DOHH2 (cell line): ENCODE data around the gene LRP2.

Experiments used
- H3F3A ChIP-seq: fragments of 200-600 bp; sonication (generic), shearing (Covaris generic); 2 replicates; pipeline ENCODE4 v1.6.0; 2016; ENCODE audit warnings: antibody characterized with exemption, mild to moderate bottlenecking; ENCODE audit not compliant: control insufficient read depth, insufficient read depth
- H3K27ac ChIP-seq: fragments of 200-600 bp; sonication (generic); 2 replicates; pipeline ENCODE4 v1.5.1; 2014; ENCODE audit warnings: low read depth, mild to moderate bottlenecking, low read length, moderate library complexity
- H3K27me3 ChIP-seq: fragments of 200-600 bp; sonication (generic); 2 replicates; pipeline ENCODE4 v1.6.1; 2014; ENCODE audit warnings: mild to moderate bottlenecking, low read length, mixed read lengths; ENCODE audit not compliant: control insufficient read depth
- H3K36me3 ChIP-seq: fragments of 200-600 bp; sonication (generic); 2 replicates; pipeline ENCODE4 v1.6.1; 2014; ENCODE audit warnings: mild to moderate bottlenecking, low read length, moderate library complexity, mixed read lengths; ENCODE audit not compliant: control insufficient read depth
- H3K4me1 ChIP-seq: fragments of 200-600 bp; sonication (generic); 2 replicates; pipeline ENCODE4 v1.6.1; 2014; ENCODE audit warnings: mild to moderate bottlenecking, low read length, mixed read lengths; ENCODE audit not compliant: control insufficient read depth
- H3K4me2 ChIP-seq: fragments of 200-600 bp; sonication (generic); 2 replicates; pipeline ENCODE4 v1.6.0; 2014; ENCODE audit warnings: mild to moderate bottlenecking, low read length, moderate library complexity
- H3K4me3 ChIP-seq: fragments of 200-600 bp; sonication (generic); 2 replicates; pipeline ENCODE4 v1.5.1; 2014; ENCODE audit warnings: mild to moderate bottlenecking, low read length, mixed read lengths
- H3K79me2 ChIP-seq: fragments of 200-600 bp; sonication (generic); 2 replicates; pipeline ENCODE4 v1.6.1; 2014; ENCODE audit warnings: mild to moderate bottlenecking, low read length, mixed read lengths; ENCODE audit not compliant: control insufficient read depth
- H3K9me2 ChIP-seq: fragments of 200-600 bp; sonication (generic); replicated peaks from 2 replicates; pipeline ENCODE4 v1.6.1; 2014; ENCODE audit warnings: mild to moderate bottlenecking, low read length, mixed read lengths; ENCODE audit not compliant: control insufficient read depth
- H3K9me3 ChIP-seq: fragments of 200-600 bp; sonication (generic); 2 replicates; pipeline ENCODE4 v1.6.1; 2014; ENCODE audit warnings: antibody characterized with exemption, low read length, mixed read lengths; ENCODE audit not compliant: control insufficient read depth, insufficient read depth
- H4K20me1 ChIP-seq: fragments of 200-600 bp; sonication (generic); 2 replicates; pipeline ENCODE4 v1.6.0; 2014; ENCODE audit warnings: low read depth, mild to moderate bottlenecking, antibody characterized with exemption, low read length, moderate library complexity; ENCODE audit not compliant: control insufficient read depth, insufficient read depth
- CTCF ChIP-seq: fragments of 200-600 bp; sonication (generic); IDR thresholded peaks from one replicate; pipeline ENCODE4 v1.5.1; 2014; ENCODE audit warnings: antibody characterized with exemption, mild to moderate bottlenecking, low read depth, low read length; ENCODE audit not compliant: poor library complexity, severe bottlenecking
- EZH2phosphoT487 ChIP-seq: fragments of 200-600 bp; sonication (generic); IDR thresholded peaks from 2 replicates; pipeline ENCODE4 v1.6.1; 2017; ENCODE audit warnings: borderline replicate concordance, mild to moderate bottlenecking, antibody characterized with exemption, low read length, moderate library complexity, mixed read lengths

The LRP2 gene

DNA sequence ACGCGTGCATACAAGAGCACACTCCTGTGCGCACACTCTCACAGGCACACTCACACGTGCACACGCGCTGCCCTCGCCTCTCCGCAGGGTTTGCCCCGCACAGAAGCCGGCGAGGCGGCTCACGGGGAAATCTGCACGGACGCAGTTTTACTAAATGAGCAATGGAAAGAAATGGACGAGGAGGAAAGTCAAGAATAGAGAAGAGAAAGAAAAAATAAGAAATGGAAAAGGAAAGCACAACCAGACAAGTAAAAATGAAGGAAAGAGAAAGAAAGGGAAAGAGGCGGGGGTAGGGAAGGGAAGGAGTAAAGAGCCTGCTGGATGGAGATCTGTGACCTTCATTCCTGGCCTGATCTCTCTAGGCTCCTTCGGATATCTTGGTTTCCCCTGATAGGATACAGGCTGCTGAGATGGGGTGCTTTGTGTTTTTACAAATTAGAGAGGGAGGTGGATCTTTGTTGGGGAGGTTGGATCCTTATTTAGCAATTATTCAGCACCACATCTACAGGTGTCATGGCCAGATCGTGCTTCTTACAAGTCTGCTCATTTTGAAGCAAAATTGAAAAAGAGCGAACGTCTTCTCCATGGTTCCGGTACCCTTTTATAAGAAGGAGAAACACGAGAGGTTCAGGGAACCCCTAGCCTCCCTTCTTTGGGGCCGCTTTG lies 693 bp upstream of the LRP2 start:
- H3K4me3 ChIP-seq, result no peak overlapping the region
- TF ChIP-seq EZH2phosphoT487 (no peak), CTCF (no peak)
- no peak overlapping the region for H3K27ac ChIP-seq

GRCh38 chr2:169361706-169362117 lies 622 bp downstream of the LRP2 start:
- Histone ChIP-seq H3K4me1 (peaks cover 6% of the 10 kb centered on the region), H3K27me3 (peaks cover 45% of the 10 kb centered on the region), H3K4me3 (no peak overlapping the region), H3K36me3 (no peaks in the 10 kb centered on the region), H3F3A (no peaks in the 10 kb centered on the region), H3K9me2 (no peaks in the 10 kb centered on the region), H4K20me1 (no peaks in the 10 kb centered on the region), H3K79me2 (no peaks in the 10 kb centered on the region), H3K4me2 (no peak overlapping the region), H3K27ac (no peak overlapping the region), H3K9me3 (no peaks in the 10 kb centered on the region)
- TF ChIP-seq CTCF (no peak), EZH2phosphoT487 (no peak)

More for the DNA sequence above, 693 bp upstream of the LRP2 start:
- Histone ChIP-seq H3K9me3 (no peaks in the 10 kb centered on the region), H3K27me3 (peaks cover 45% of the 10 kb centered on the region), H3K4me1 (peaks cover 6% of the 10 kb centered on the region), H3K4me2 (no peak overlapping the region), H4K20me1 (no peaks in the 10 kb centered on the region), H3K79me2 (no peaks in the 10 kb centered on the region), H3K36me3 (no peaks in the 10 kb centered on the region), H3F3A (no peaks in the 10 kb centered on the region), H3K9me2 (no peaks in the 10 kb centered on the region)

DNA sequence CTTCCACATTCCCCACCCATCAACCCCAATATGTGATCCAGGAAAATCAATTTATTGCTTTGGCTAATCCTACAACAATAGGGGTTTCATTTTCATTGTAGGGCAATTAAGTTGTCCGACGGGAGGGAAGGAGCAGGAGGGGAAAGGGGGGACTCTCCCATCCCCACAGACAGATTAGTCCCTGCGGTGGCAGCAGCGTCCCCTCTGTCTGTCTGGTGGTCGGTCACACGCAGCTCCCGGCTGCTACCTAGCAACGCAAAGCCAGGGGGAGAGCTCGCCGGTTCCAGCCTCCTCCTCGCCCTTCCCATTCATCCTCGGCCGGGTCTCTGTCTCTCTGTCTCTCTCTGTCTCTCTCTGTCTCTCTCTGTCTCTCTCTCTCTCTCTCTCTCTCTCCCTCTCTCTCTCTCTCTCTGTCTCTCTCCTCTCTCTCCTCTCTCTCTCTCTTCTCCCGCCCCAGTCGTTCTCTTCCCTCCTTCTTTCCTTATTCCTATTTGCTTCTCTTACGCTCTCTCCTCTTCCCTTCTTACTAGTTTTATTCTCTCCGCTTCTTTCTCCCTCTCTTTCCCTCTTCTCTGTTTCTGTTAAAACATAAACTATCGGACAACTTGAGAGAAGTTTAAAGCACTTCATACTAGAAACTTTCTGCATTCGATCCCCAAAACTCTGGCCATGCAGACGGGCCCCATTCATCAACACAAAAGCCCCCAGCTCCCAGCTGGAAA lies 1.2 kb downstream of the LRP2 start:
- H3K9me3 ChIP-seq, result no peaks in the 10 kb centered on the region
- TF ChIP-seq EZH2phosphoT487 (no peak), CTCF (no peak)
- H3K4me2 ChIP-seq, result no peak overlapping the region
- peaks cover 48% of the 10 kb centered on the region for H3K27me3 ChIP-seq
- no peaks in the 10 kb centered on the region for H3F3A ChIP-seq
- no peak overlapping the region for H3K27ac ChIP-seq
- no peak overlapping the region for H3K4me3 ChIP-seq
- peaks cover 6% of the 10 kb centered on the region for H3K4me1 ChIP-seq
- H3K9me2 ChIP-seq, result no peaks in the 10 kb centered on the region
- no peaks in the 10 kb centered on the region for H3K79me2 ChIP-seq
- H3K36me3 ChIP-seq, result no peaks in the 10 kb centered on the region
- H4K20me1 ChIP-seq, result no peaks in the 10 kb centered on the region
